HG02943 (cell line): ENCODE results near the gene DACT2.

Source experiments
- ATAC-seq: cut with Tn5 transposase; IDR thresholded peaks from one replicate; pipeline ENCODE4 v1.9.1; 2021; ENCODE audit warnings: mild to moderate bottlenecking, low read depth, moderate library complexity; ENCODE audit not compliant: unreplicated experiment

The DACT2 gene

DNA sequence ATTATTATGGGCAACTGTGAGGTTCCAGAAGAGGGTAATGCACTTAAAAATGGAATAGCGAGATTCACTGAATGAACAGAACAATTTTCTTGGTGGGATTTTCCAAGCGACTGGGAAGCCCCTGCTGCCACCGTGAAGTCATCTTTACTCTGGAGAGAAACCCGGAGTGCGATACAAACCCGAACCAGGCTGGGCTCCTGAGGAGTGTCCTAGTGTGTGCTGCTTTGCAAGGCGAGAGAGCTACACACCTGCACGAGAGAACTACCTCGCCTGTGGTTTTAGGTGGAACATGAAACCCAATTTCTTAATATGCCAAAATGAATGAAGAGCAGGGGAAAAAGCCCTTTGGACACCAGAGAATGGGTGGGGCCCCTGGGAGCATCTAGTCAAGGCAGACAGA lies 33.5 kb upstream of the DACT2 start:
- ATAC-seq = no peak

GRCh38 chr6:168352096-168352495 lies 32.5 kb upstream of the DACT2 start:
- ATAC-seq = no peak

DNA sequence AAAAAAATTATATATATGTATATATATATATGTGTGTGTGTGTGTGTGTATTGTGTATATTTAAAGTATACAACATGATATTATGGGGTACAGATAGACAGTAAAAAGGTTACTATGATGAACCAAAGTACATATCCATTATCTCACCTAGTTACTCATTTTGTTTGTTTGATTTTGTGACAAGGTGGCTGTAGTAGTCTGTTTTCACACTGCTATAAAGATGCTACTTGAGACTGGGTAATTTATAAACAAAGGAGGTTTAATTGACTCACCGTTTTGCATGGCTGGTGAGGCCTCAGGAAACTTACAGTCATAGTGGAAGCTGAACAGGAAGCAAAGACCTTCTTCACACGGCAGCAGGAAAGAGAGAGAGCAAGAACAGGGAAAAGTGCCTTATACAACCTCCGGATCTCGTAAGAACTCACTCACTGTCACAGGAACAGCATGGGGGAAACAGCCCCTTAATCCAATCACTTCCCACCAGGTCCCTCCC lies 30.2 kb upstream of the DACT2 start:
- no peak for ATAC-seq

DNA sequence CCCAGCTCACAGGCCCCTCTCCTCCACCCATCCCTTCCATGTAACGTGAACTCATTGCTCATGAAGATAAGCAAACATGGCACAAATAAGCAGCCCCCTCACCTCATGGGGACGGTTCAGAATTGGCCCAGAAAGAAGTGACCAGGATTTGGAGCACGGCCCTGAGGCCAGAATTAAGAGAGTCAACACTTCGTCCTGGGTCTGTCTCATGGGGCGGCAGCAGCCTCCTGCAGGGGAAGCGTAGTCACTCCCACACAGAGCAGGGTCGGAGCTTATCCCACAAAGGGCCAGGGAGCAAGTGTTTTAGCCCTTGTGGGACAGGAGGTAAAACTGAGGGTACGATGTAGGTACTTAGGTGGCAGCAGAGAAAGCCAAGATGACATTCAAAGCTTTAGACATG lies 28.6 kb upstream of the DACT2 start:
- no peak for ATAC-seq

DNA sequence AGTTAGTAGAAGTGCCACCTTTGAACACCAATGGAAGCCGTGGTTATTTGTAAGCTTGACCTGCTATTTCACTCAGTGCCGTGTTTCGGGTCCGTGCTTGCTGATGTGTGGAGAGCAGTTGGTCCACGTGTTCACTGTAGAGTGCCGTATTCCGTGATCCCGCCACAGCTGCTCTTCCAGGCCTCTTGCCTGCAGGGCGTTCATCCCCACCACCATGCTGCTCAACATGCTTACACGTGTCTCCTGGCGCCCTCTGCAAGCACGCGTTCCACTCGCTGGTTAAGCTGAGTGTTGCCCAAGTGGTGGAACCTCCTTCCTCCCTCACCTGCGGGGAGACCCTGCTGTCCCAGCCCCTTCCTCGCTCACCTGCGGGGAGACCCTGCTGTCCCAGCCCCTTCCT lies 28.0 kb upstream of the DACT2 start:
- ATAC-seq = no peak

GRCh38 chr6:168347053-168347452 lies 27.5 kb upstream of the DACT2 start:
- ATAC-seq = no peak

GRCh38 chr6:168345896-168346754 lies 26.5 kb upstream of the DACT2 start:
- no peak for ATAC-seq

GRCh38 chr6:168345266-168345665 lies 25.7 kb upstream of the DACT2 start:
- ATAC-seq = no peak

DNA sequence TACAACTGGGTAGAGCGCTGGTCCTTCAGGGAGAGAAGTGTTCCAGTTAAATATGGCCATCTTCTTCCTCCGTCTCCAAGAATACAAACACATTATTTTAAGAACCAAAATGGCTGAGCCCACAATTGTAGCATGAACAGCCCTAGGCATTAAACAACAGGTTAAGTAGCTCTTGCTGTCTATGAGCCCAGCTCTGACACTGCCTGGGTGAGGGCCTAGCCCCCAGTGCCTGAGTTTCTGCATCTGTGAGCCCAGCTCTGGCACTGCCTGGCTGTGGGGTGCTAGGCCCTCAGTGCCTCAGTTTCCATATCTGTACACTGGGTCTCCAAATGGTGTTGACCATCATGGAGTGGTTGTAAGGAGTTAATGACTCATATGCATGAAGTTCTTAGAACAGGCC lies 24.8 kb upstream of the DACT2 start:
- no peak for ATAC-seq

GRCh38 chr6:168343239-168344150 lies 23.9 kb upstream of the DACT2 start:
- ATAC-seq = no peak

DNA sequence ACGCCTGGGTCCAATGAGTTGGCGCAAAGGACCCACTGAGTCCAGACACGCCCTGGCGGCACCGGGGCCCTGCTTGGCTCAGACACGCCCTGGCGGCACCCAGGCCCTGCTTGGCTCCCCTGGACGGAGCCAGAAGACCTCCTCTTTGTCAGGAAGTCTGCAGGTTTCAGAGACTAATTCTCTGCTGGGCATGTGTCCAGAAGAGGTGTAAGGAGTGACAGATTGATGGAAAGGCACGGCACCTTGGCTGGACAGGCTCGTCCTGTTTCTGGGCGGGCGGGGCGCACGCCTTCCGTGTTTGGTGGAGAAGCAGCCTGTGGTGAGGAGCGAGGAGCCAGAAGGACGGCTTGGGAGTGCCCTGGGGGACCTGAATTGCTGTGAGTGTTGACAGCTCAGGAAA lies 23.1 kb upstream of the DACT2 start:
- ATAC-seq = no peak

DNA sequence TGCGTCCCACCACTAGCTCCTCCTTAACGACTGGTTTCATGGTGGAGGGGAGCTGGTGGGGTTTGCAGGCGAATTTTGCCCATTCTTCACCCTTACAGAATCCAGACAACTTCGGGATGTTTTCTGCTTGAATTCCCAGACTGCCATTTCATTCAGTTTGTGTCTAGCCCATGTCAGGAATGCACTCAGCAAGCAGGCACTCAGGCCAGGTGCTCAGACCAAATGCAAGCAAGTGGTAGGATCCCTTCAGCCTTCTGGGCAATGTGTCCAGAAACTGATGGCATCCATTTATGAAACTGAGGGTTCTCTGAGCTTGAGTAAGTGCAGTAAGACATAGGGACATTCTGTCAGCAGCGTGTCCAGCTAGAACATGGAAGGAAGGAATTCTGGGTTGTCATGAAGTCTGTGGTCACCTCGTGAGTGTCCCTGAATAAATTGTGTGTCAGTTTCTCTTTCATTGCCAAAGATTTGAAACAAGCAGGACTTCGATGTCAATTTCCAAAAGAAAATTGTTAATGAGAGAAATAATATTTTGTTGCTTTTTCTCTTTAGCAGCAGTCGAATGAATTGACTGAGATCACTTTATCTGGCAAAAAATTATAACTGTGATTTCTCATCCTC lies 21.8 kb upstream of the DACT2 start:
- ATAC-seq = no peak

- ATAC-seq = no peak
Observed at GRCh38 chr6:168340819-168341218, 21.2 kb upstream of the DACT2 start.

DNA sequence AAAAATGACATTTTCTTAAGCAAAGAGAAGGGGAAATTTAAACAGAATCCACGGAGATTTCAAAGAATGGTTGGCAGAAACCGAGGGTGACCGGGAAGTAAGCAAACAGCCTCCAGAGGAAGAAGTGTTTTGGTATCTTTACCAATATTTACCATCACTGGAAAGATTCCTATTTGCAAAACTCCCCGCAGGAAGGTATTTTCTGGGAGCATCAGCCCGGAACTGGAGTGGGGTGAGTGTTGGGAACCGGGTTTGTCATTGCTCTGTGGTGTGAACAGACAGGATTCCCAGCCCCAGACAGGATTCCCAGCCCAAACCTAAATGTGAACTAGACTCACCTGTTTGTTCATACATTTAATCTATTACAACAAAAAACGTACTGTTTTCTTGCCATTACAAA lies 19.2 kb upstream of the DACT2 start:
- ATAC-seq = no peak

DNA sequence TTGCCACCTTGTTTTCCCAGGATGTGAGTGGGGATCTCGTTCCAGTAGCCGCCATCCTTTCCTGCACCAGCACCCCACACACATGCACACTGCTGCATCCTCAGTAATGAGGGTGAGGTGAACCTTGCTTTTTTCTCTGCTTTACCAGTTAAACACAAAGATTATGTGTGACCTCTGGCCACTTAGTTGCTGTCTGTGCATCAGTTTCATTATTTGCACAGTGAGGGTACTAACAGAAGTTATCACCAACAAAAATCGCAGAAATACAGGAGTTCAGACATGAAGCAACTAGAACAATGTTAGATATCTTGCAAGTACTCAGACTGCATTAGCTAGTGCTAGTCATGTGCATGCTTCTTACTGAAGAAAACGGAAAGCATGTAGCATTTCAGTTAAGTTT lies 17.4 kb upstream of the DACT2 start:
- ATAC-seq = no peak

GRCh38 chr6:168333989-168334388 lies 14.4 kb upstream of the DACT2 start:
- ATAC-seq = no peak

DNA sequence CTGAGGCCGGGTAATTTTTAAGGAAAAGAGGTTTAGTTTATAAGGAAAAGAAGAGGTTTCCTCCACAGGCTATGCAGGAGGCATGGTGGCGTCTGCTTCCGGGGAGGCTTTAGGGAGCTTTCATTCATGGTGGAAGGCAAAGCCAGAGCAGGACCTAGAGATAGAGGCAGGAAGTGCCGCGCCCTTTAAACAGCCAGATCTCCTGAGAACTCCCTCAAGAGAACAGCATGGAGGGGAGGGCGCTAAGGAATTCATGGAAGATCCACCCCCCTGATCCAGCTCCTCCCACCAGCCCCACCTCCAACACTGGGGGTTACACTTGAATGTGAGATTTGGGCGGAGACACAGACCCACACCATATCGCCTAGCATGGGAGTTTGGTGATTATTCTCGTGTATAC lies 13.9 kb upstream of the DACT2 start:
- no peak for ATAC-seq

GRCh38 chr6:168333039-168333438 lies 13.5 kb upstream of the DACT2 start:
- no peak for ATAC-seq

- no peak for ATAC-seq
Observed at GRCh38 chr6:168332020-168332419, 12.4 kb upstream of the DACT2 start.

DNA sequence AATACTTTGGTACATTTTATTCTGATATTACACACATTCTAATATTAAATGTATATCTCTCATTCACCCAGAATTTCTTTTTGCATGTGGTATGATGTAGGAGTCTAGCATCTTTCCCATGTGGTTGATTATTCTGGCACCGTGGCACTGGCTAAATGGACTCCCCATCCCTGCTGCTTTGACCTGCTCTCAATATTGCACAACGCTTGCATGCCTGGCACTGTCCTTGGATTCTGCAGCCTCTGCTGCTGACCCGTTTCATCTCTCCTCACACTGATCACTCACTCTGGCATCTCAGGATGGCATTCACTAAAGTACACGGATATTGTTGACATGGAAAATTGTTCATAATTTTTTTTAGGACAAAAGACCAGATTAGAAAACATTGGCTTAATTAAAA lies 11.5 kb upstream of the DACT2 start:
- ATAC-seq = no peak

- ATAC-seq = no peak
Observed at GRCh38 chr6:168330403-168330802, 10.8 kb upstream of the DACT2 start.
